H9 (cell line): ENCODE measurements around the gene NR2F2. TPM values are rescaled to one million over a fixed set of nuclear protein-coding genes. Genes with fewer than 3 reads are reported as not detected.

Experiments used
- DNase-seq: peaks from one replicate; pipeline ENCODE4 v3.0.0-alpha.2; 2017
- H2AFZ ChIP-seq: one replicate; pipeline ENCODE4 v1.6.1; 2013; ENCODE audit warnings: mild to moderate bottlenecking, low read length, control low read depth, moderate library complexity
- H2AK5ac ChIP-seq: 2 replicates; pipeline ENCODE4 v1.6.1; 2013; ENCODE audit warnings: low read length, control low read depth, mixed read lengths; ENCODE audit not compliant: insufficient read length
- H2BK120ac ChIP-seq: one replicate; pipeline ENCODE4 v1.6.1; 2013; ENCODE audit warnings: low read depth, mild to moderate bottlenecking, low read length, control low read depth, inconsistent platforms; ENCODE audit not compliant: poor library complexity, severe bottlenecking
- H2BK12ac ChIP-seq: 2 replicates; pipeline ENCODE4 v1.6.1; 2013; ENCODE audit warnings: low read length, control low read depth, mixed read lengths, low read depth; ENCODE audit not compliant: insufficient read length
- H2BK15ac ChIP-seq: 2 replicates; pipeline ENCODE4 v1.6.1; 2013; ENCODE audit warnings: low read depth, low read length, control low read depth
- H2BK20ac ChIP-seq: one replicate; pipeline ENCODE4 v1.6.1; 2013; ENCODE audit warnings: low read depth, mild to moderate bottlenecking, low read length, control low read depth, inconsistent platforms; ENCODE audit not compliant: poor library complexity, severe bottlenecking
- H2BK5ac ChIP-seq: 2 replicates; pipeline ENCODE4 v1.6.1; 2013; ENCODE audit warnings: low read length, control low read depth, mixed read lengths; ENCODE audit not compliant: insufficient read length
- H3K14ac ChIP-seq: 2 replicates; pipeline ENCODE4 v1.6.1; 2013; ENCODE audit warnings: low read length, control low read depth; ENCODE audit not compliant: insufficient read depth
- H3K18ac ChIP-seq: 2 replicates; pipeline ENCODE4 v1.6.1; 2013; ENCODE audit warnings: low read depth, mild to moderate bottlenecking, mixed read lengths, low read length, control low read depth; ENCODE audit not compliant: insufficient read length
- H3K23ac ChIP-seq: 2 replicates; pipeline ENCODE4 v1.6.1; 2013; ENCODE audit warnings: low read length, control low read depth, mixed read lengths, low read depth; ENCODE audit not compliant: insufficient read length
- H3K23me2 ChIP-seq: 2 replicates; pipeline ENCODE4 v1.6.1; 2013; ENCODE audit warnings: low read depth, mild to moderate bottlenecking, mixed read lengths, low read length, control low read depth; ENCODE audit not compliant: insufficient read length, poor library complexity, severe bottlenecking
- H3K27ac ChIP-seq: 2 replicates; pipeline ENCODE4 v1.5.1; 2013; ENCODE audit warnings: low read length, control low read depth, mixed read lengths, low read depth; ENCODE audit not compliant: insufficient read length
- H3K27me3 ChIP-seq: 2 replicates; pipeline ENCODE4 v1.6.1; 2013; ENCODE audit warnings: low read length, control low read depth, inconsistent platforms; ENCODE audit not compliant: insufficient read depth
- H3K4ac ChIP-seq: 2 replicates; pipeline ENCODE4 v1.6.1; 2013; ENCODE audit warnings: low read depth, mild to moderate bottlenecking, control low read depth, inconsistent platforms, low read length, moderate library complexity
- H3K4me1 ChIP-seq: 2 replicates; pipeline ENCODE4 v1.6.1; 2013; ENCODE audit warnings: low read length, control low read depth, inconsistent platforms; ENCODE audit not compliant: insufficient read depth
- H3K4me2 ChIP-seq: 2 replicates; pipeline ENCODE4 v1.6.1; 2013; ENCODE audit warnings: low read length, control low read depth, mixed read lengths; ENCODE audit not compliant: insufficient read length, insufficient read depth
- H3K56ac ChIP-seq: 2 replicates; pipeline ENCODE4 v1.6.1; 2013; ENCODE audit warnings: low read depth, mild to moderate bottlenecking, mixed read lengths, low read length, control low read depth; ENCODE audit not compliant: insufficient read length
- H3K79me1 ChIP-seq: 2 replicates; pipeline ENCODE4 v1.6.1; 2013; ENCODE audit warnings: low read depth, mild to moderate bottlenecking, moderate library complexity, low read length, control low read depth, inconsistent platforms; ENCODE audit not compliant: insufficient read depth, poor library complexity, severe bottlenecking
- H3K79me2 ChIP-seq: 2 replicates; pipeline ENCODE4 v1.6.1; 2013; ENCODE audit warnings: low read length, control low read depth, inconsistent platforms; ENCODE audit not compliant: insufficient read depth
- H3K9ac ChIP-seq: 2 replicates; pipeline ENCODE4 v1.6.1; 2013; ENCODE audit warnings: low read length, control low read depth, mixed read lengths; ENCODE audit not compliant: insufficient read length; ENCODE audit errors: extremely low read depth
- H3K9me3 ChIP-seq: one replicate; pipeline ENCODE4 v1.6.1; 2013; ENCODE audit warnings: low read depth, low read length, inconsistent platforms; ENCODE audit not compliant: control insufficient read depth
- H3T11ph ChIP-seq: one replicate; pipeline ENCODE4 v1.6.1; 2013; ENCODE audit warnings: mild to moderate bottlenecking, low read length, control low read depth, inconsistent platforms
- H4K20me1 ChIP-seq: one replicate; pipeline ENCODE4 v1.6.1; 2013; ENCODE audit not compliant: control insufficient read depth, insufficient read length, insufficient read depth
- H4K5ac ChIP-seq: 2 replicates; pipeline ENCODE4 v1.6.1; 2013; ENCODE audit warnings: low read depth, mild to moderate bottlenecking, mixed read lengths, low read length, control low read depth; ENCODE audit not compliant: insufficient read length
- H4K8ac ChIP-seq: replicated peaks from 2 replicates; pipeline ENCODE4 v1.6.1; 2013; ENCODE audit warnings: low read length, control low read depth, mixed read lengths, low read depth; ENCODE audit not compliant: insufficient read length
- H4K91ac ChIP-seq: 2 replicates; pipeline ENCODE4 v1.6.1; 2013; ENCODE audit warnings: low read depth, mild to moderate bottlenecking, moderate library complexity, mixed read lengths, low read length, control low read depth; ENCODE audit not compliant: insufficient read length
- H3K27ac Mint-ChIP-seq, 3 experiments: 2 replicates in 2 of 3; 3 replicates in 1 of 3; pipeline ENCODE4 v1.8.0; 2020 to 2021; ENCODE audit warnings: mixed read lengths in 3 of 3, mild to moderate bottlenecking in 1 of 3, moderate library complexity in 1 of 3
- H3K27me3 Mint-ChIP-seq: 2 replicates; pipeline ENCODE4 v1.8.0; 2021; ENCODE audit warnings: low read depth, mild to moderate bottlenecking, moderate library complexity, mixed read lengths
- H3K36me3 Mint-ChIP-seq, 3 experiments: 2 replicates in 2 of 3; 3 replicates in 1 of 3; pipeline ENCODE4 v1.8.0; 2020 to 2021; ENCODE audit warnings: low read depth in 3 of 3, mixed read lengths in 3 of 3; ENCODE audit not compliant: insufficient read depth in 1 of 3
- H3K4me1 Mint-ChIP-seq, 2 experiments: 2 replicates each; pipeline ENCODE4 v1.8.0; 2020; ENCODE audit warnings: mixed read lengths in 2 of 2
- H3K4me3 Mint-ChIP-seq, 2 experiments: 2 replicates in 1 of 2; 3 replicates in 1 of 2; pipeline ENCODE4 v1.8.0; 2020 to 2021; ENCODE audit warnings: mild to moderate bottlenecking in 2 of 2, mixed read lengths in 2 of 2, moderate library complexity in 1 of 2
- H3K9me3 Mint-ChIP-seq, 2 experiments: 2 replicates in 1 of 2; 3 replicates in 1 of 2; pipeline ENCODE4 v1.8.0; 2020; ENCODE audit warnings: mild to moderate bottlenecking in 2 of 2, mixed read lengths in 2 of 2, moderate library complexity in 1 of 2
- WGBS: extraction: QIAGEN DNeasy Blood & Tissue Kit; methylation state at CpG from one replicate; pipeline ENCODE4 v1.1.7; 2013; ENCODE audit warnings: missing lambda C conversion rate, low lambda C conversion rate, mixed read lengths; ENCODE audit not compliant: insufficient read length; ENCODE audit errors: extremely low coverage; 5-methylcytosine and 5-hydroxymethylcytosine counted together
- total RNA-seq: library from RNA; stranded (reverse); gene quantifications from 2 replicates; pipeline ENCODE4 v1.2.1, GENCODE V29; 2021
- TF ChIP-seq, protein P1 (sequence below): fragments of 200-600 bp; sonication (generic); conservative IDR thresholded peaks from 3 replicates; pipeline ENCODE4 v1.8.0; 2021; ENCODE audit warnings: antibody characterized with exemption, mild to moderate bottlenecking

Gene NR2F2
- total RNA-seq, 1 experiment from 2014 or later: 0.24 TPM

DNA sequence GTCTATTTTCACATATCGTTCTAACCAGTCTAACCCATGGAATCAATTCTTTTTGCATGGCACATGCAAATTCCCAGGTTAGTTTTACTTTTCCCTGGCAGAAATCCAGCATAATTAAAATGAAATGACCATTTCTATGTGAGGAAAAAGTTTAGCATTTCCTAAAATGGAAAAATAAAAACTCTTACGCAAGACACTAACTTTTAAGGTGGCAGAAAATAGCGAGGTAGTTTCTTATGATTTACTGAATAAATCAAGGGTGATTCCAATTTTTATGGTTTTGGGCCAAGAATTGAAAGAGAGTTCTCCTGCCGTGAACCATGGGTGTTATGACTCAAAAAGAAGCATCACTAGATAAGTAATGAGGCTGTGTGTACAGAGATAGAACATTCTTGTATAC, 32.7 kb upstream of the NR2F2 start:
- no peak overlapping the region for H2BK120ac ChIP-seq
- no peak overlapping the region for H4K5ac ChIP-seq
- H2BK20ac ChIP-seq: no peak overlapping the region
- H3K9ac ChIP-seq: no peak overlapping the region
- no peak overlapping the region for H2BK12ac ChIP-seq
- no peaks in the 10 kb centered on the region for H3K79me1 ChIP-seq
- peaks cover 4% of the 10 kb centered on the region for H3K9me3 ChIP-seq
- H3K56ac ChIP-seq: no peak overlapping the region
- H3K23me2 ChIP-seq: no peaks in the 10 kb centered on the region
- Mint-ChIP-seq H3K27ac (no peak overlapping the region), H3K4me3 (no peak overlapping the region), H3K27me3 (peaks cover 9% of the 10 kb centered on the region), H3K9me3 (peaks cover 21% of the 10 kb centered on the region in 2 experiments), H3K4me1 (peaks cover 27 to 30% of the 10 kb centered on the region in 2 experiments), H3K36me3 (peaks cover 7 to 18% (median 9%) of the 10 kb centered on the region in 3 experiments)
- H3K23ac ChIP-seq: no peak overlapping the region
- H3K4ac ChIP-seq: no peak overlapping the region
- TF ChIP-seq, protein P1, sequence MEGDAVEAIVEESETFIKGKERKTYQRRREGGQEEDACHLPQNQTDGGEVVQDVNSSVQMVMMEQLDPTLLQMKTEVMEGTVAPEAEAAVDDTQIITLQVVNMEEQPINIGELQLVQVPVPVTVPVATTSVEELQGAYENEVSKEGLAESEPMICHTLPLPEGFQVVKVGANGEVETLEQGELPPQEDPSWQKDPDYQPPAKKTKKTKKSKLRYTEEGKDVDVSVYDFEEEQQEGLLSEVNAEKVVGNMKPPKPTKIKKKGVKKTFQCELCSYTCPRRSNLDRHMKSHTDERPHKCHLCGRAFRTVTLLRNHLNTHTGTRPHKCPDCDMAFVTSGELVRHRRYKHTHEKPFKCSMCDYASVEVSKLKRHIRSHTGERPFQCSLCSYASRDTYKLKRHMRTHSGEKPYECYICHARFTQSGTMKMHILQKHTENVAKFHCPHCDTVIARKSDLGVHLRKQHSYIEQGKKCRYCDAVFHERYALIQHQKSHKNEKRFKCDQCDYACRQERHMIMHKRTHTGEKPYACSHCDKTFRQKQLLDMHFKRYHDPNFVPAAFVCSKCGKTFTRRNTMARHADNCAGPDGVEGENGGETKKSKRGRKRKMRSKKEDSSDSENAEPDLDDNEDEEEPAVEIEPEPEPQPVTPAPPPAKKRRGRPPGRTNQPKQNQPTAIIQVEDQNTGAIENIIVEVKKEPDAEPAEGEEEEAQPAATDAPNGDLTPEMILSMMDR: no peak
- WGBS: no CpG with 5 or more reads among the region's 4 CpGs
- peaks cover 8% of the 10 kb centered on the region for H3K4me1 ChIP-seq
- no peak overlapping the region for H2BK15ac ChIP-seq
- H3K18ac ChIP-seq: no peak overlapping the region
- H3K79me2 ChIP-seq: no peaks in the 10 kb centered on the region
- no peak overlapping the region for H2AK5ac ChIP-seq
- no peak overlapping the region for H4K8ac ChIP-seq
- H4K20me1 ChIP-seq: no peaks in the 10 kb centered on the region
- no peak overlapping the region for H2BK5ac ChIP-seq
- H4K91ac ChIP-seq: no peak overlapping the region
- no peak for DNase-seq
- no peak overlapping the region for H3K4me2 ChIP-seq
- no peak overlapping the region for H3T11ph ChIP-seq
- no peaks in the 10 kb centered on the region for H3K27me3 ChIP-seq
- H2AFZ ChIP-seq: no peak overlapping the region
- H3K27ac ChIP-seq: no peak overlapping the region
- H3K14ac ChIP-seq: no peak overlapping the region
